Endothelial cell (in vitro differentiated cells): Measurements from ENCODE around the gene CCDC38. TPM values are rescaled to one million over a fixed set of nuclear protein-coding genes. Genes with fewer than 3 reads are reported as not detected.
A peak's percentile ranks its signal among the peaks of the same experiment; 100 is the strongest.

ENCODE experiments used
- DNase-seq: peaks from one replicate; pipeline ENCODE4 v3.0.0; 2021; ENCODE audit warnings: low spot score
- H3K27ac Mint-ChIP-seq: one replicate; pipeline ENCODE4 v1.8.0; 2021; ENCODE audit warnings: mixed read lengths, inconsistent platforms; ENCODE audit not compliant: unreplicated experiment
- H3K27me3 Mint-ChIP-seq: one replicate; pipeline ENCODE4 v1.8.0; 2021; ENCODE audit warnings: mild to moderate bottlenecking, moderate library complexity, mixed read lengths, inconsistent platforms; ENCODE audit not compliant: unreplicated experiment
- H3K36me3 Mint-ChIP-seq: one replicate; pipeline ENCODE4 v1.8.0; 2021; ENCODE audit warnings: mild to moderate bottlenecking, low read depth, mixed read lengths, inconsistent platforms; ENCODE audit not compliant: unreplicated experiment
- H3K4me1 Mint-ChIP-seq: one replicate; pipeline ENCODE4 v1.8.0; 2021; ENCODE audit warnings: mild to moderate bottlenecking, mixed read lengths, inconsistent platforms; ENCODE audit not compliant: unreplicated experiment
- H3K4me3 Mint-ChIP-seq: one replicate; pipeline ENCODE4 v1.8.0; 2021; ENCODE audit warnings: mild to moderate bottlenecking, mixed read lengths, inconsistent platforms; ENCODE audit not compliant: unreplicated experiment
- H3K9me3 Mint-ChIP-seq: one replicate; pipeline ENCODE4 v1.8.0; 2021; ENCODE audit warnings: mixed read lengths, inconsistent platforms; ENCODE audit not compliant: unreplicated experiment
- CTCF ChIP-seq: fragments of 200-600 bp; sonication (generic); IDR thresholded peaks from one replicate; pipeline ENCODE4 v1.5.0; 2021; ENCODE audit warnings: antibody characterized with exemption; ENCODE audit not compliant: unreplicated experiment
- total RNA-seq: library from RNA; stranded (reverse); fragmentation: NEBNext Ultra II Directional; extraction: Animal tissue kit (Norgen Biotek cat#: 25700); gene quantifications from one replicate; pipeline ENCODE4 v1.2.1, GENCODE V29; 2021; ENCODE audit not compliant: unreplicated experiment

The CCDC38 gene
- total RNA-seq, 1 donor from 2014 or later, result not detected

- H3K36me3 Mint-ChIP-seq, result no peaks in the 10 kb centered on the region
- no peak for TF ChIP-seq CTCF
- H3K4me1 Mint-ChIP-seq, result no peaks in the 10 kb centered on the region
- H3K9me3 Mint-ChIP-seq, result no peaks in the 10 kb centered on the region
- no peaks in the 10 kb centered on the region for H3K27me3 Mint-ChIP-seq
- no peak overlapping the region for H3K4me3 Mint-ChIP-seq
- DNase-seq, result no peak
- H3K27ac Mint-ChIP-seq, result no peak overlapping the region
Measured at GRCh38 chr12:95955549-95956159, 13.2 kb upstream of the CCDC38 start.

- Mint-ChIP-seq H3K27me3 (no peaks in the 10 kb centered on the region), H3K9me3 (no peaks in the 10 kb centered on the region), H3K4me1 (no peaks in the 10 kb centered on the region), H3K27ac (no peak overlapping the region), H3K36me3 (no peaks in the 10 kb centered on the region), H3K4me3 (no peak overlapping the region)
- no peak for TF ChIP-seq CTCF
- DNase-seq, result no peak
Measured at GRCh38 chr12:95953000-95953399, 10.6 kb upstream of the CCDC38 start.

GRCh38 chr12:95951515-95951914 lies 9.1 kb upstream of the CCDC38 start:
- Mint-ChIP-seq H3K36me3 (no peaks in the 10 kb centered on the region), H3K27ac (no peak overlapping the region), H3K4me3 (no peak overlapping the region)

GRCh38 chr12:95949477-95950206 lies 7.2 kb upstream of the CCDC38 start:
- Mint-ChIP-seq H3K4me1 (no peaks in the 10 kb centered on the region), H3K27me3 (no peaks in the 10 kb centered on the region), H3K36me3 (no peaks in the 10 kb centered on the region), H3K27ac (no peak overlapping the region), H3K4me3 (no peak overlapping the region), H3K9me3 (no peaks in the 10 kb centered on the region)
- DNase-seq, result no peak
- TF ChIP-seq CTCF, result no peak

More at GRCh38 chr12:95951515-95951914, 9.1 kb upstream of the CCDC38 start:
- no peak for DNase-seq
- no peaks in the 10 kb centered on the region for H3K9me3 Mint-ChIP-seq
- H3K4me1 Mint-ChIP-seq, result no peaks in the 10 kb centered on the region
- no peak for TF ChIP-seq CTCF
- H3K27me3 Mint-ChIP-seq, result no peaks in the 10 kb centered on the region

GRCh38 chr12:95944108-95944704 lies 1.8 kb upstream of the CCDC38 start:
- H3K4me1 Mint-ChIP-seq, result no peaks in the 10 kb centered on the region
- no peaks in the 10 kb centered on the region for H3K36me3 Mint-ChIP-seq
- DNase-seq, result no peak
- peaks cover 2% of the 10 kb centered on the region for H3K27me3 Mint-ChIP-seq
- no peak for TF ChIP-seq CTCF
- no peaks in the 10 kb centered on the region for H3K9me3 Mint-ChIP-seq
- H3K27ac Mint-ChIP-seq, result no peak overlapping the region
- H3K4me3 Mint-ChIP-seq, result peak overlapping the region; percentile 84
